ENCODE data around the gene ADRB2. TPM values are rescaled to one million over a fixed set of nuclear protein-coding genes. Genes with fewer than 3 reads are reported as not detected.

Gene ADRB2
- total RNA-seq, 2 donors from 2014 or later = 7.3 to 7.7 TPM

GRCh38 chr5:148786456-148786855 lies 40.0 kb upstream of the ADRB2 start:
- Histone ChIP-seq H3K4me1 (no peaks in the 10 kb centered on the region), H3K4me3 (no peak overlapping the region), H3K36me3 (no peaks in the 10 kb centered on the region), H3K9me3 (no peaks in the 10 kb centered on the region), H3K27me3 (no peaks in the 10 kb centered on the region), H3K27ac (no peak overlapping the region)
- DNase-seq (ENCODE audit: low spot score) = no peak
- no peak for TF ChIP-seq CTCF (IDR thresholded peaks at IDR 0.05)

GRCh38 chr5:148788636-148789035 lies 37.8 kb upstream of the ADRB2 start:
- no peak for TF ChIP-seq CTCF (IDR thresholded peaks at IDR 0.05)
- no peaks in the 10 kb centered on the region for H3K27me3 ChIP-seq
- H3K4me3 ChIP-seq = no peak overlapping the region
- no peaks in the 10 kb centered on the region for H3K9me3 ChIP-seq
- no peak for DNase-seq (ENCODE audit: low spot score)
- H3K27ac ChIP-seq = no peak overlapping the region
- H3K4me1 ChIP-seq = no peaks in the 10 kb centered on the region
- no peaks in the 10 kb centered on the region for H3K36me3 ChIP-seq

- DNase-seq (ENCODE audit: low spot score) = no peak
- no peaks in the 10 kb centered on the region for H3K36me3 ChIP-seq
- no peak overlapping the region for H3K4me3 ChIP-seq
- H3K27me3 ChIP-seq = no peaks in the 10 kb centered on the region
- no peaks in the 10 kb centered on the region for H3K9me3 ChIP-seq
- no peaks in the 10 kb centered on the region for H3K4me1 ChIP-seq
- H3K27ac ChIP-seq = no peak overlapping the region
- TF ChIP-seq CTCF (IDR thresholded peaks at IDR 0.05) = no peak
Observed at GRCh38 chr5:148790545-148791333, 35.7 kb upstream of the ADRB2 start.

GRCh38 chr5:148791334-148791667 lies 35.1 kb upstream of the ADRB2 start:
- DNase-seq (ENCODE audit: low spot score) = no peak
- no peak for TF ChIP-seq CTCF (IDR thresholded peaks at IDR 0.05)
- H3K27ac ChIP-seq = no peak overlapping the region
- no peak overlapping the region for H3K4me3 ChIP-seq
- H3K9me3 ChIP-seq = no peaks in the 10 kb centered on the region
- no peaks in the 10 kb centered on the region for H3K36me3 ChIP-seq
- no peaks in the 10 kb centered on the region for H3K27me3 ChIP-seq
- H3K4me1 ChIP-seq = no peaks in the 10 kb centered on the region

GRCh38 chr5:148791696-148792095 lies 34.7 kb upstream of the ADRB2 start:
- no peaks in the 10 kb centered on the region for H3K4me1 ChIP-seq
- H3K9me3 ChIP-seq = no peaks in the 10 kb centered on the region
- no peaks in the 10 kb centered on the region for H3K36me3 ChIP-seq
- TF ChIP-seq CTCF (IDR thresholded peaks at IDR 0.05) = no peak
- H3K27ac ChIP-seq = no peak overlapping the region
- H3K4me3 ChIP-seq = no peak overlapping the region
- no peak for DNase-seq (ENCODE audit: low spot score)
- H3K27me3 ChIP-seq = no peaks in the 10 kb centered on the region

- H3K9me3 ChIP-seq = no peaks in the 10 kb centered on the region
- no peaks in the 10 kb centered on the region for H3K4me1 ChIP-seq
- no peaks in the 10 kb centered on the region for H3K27me3 ChIP-seq
- H3K27ac ChIP-seq = no peak overlapping the region
- no peak for TF ChIP-seq CTCF (IDR thresholded peaks at IDR 0.05)
- no peaks in the 10 kb centered on the region for H3K36me3 ChIP-seq
- H3K4me3 ChIP-seq = no peak overlapping the region
- DNase-seq (ENCODE audit: low spot score) = no peak
Observed at GRCh38 chr5:148792744-148793143, 33.7 kb upstream of the ADRB2 start.
